Endothelial cell of umbilical vein (primary cell): ENCODE data around the gene SFT2D1.

Experiments used
- CTCF ChIP-seq, 2 donors: IDR thresholded peaks; 1 replicate in 1 of 2; 2 replicates in 1 of 2; pipeline ENCODE4 v1.5.1; 2011; ENCODE audit warnings: low read length in 2 of 2, mild to moderate bottlenecking in 2 of 2, moderate library complexity in 2 of 2, control low read depth in 1 of 2, inconsistent platforms in 1 of 2, low read depth in 1 of 2; ENCODE audit not compliant: insufficient read depth in 1 of 2; ENCODE audit errors: extremely low read depth in 1 of 2
- EZH2 ChIP-seq: IDR thresholded peaks from 2 replicates; pipeline ENCODE4 v1.6.1; 2012; ENCODE audit warnings: borderline replicate concordance, low read depth, mild to moderate bottlenecking, moderate library complexity, low read length, inconsistent platforms; ENCODE audit not compliant: severe bottlenecking

- no peak for TF ChIP-seq EZH2
- TF ChIP-seq CTCF (IDR thresholded peaks at IDR 0.05; ENCODE audit: extremely low read depth in 1 of 2, insufficient read depth in 1 of 2, low read depth in 1 of 2, low read length in 2 of 2): no peak
These were observed 35.8 kb downstream of the SFT2D1 start for GRCh38 chr6:166306378-166307081.
